ENCODE data around the gene AP3S2. TPM values are rescaled to one million over a fixed set of nuclear protein-coding genes. Genes with fewer than 3 reads are reported as not detected.

Gene AP3S2
- total RNA-seq, 4 donors from 2014 or later, result 20.9 to 90.0 (median 72.6) TPM

DNA sequence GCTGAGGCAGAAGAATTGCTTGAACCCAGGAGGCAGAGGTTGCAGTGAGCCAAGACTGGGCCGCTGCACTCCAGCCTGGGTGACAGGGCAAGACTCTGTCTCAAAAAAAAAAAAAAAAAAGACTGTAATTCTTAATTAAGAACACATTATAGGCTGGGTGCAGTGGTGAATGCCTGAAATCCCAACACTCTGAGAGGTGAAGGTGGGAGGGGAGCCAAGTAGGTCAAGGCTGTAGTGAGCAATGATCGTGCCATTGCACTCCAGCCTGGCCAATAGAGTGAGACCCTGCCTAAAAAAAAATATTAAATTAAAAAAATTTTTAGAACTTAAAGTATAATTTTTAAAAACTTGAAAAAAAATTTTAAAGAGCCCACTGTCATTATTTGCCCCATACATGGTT, 32.4 kb upstream of the AP3S2 start:
- no peak overlapping the region for H3K4me3 ChIP-seq
- no peaks in the 10 kb centered on the region for H3K9me3 ChIP-seq
- H3K36me3 ChIP-seq, result no peaks in the 10 kb centered on the region
- in situ Hi-C loops (cut with MboI; ENCODE audit: low pct_ligation_motif_present in 1 of 4, low pct_unique_long_range_greater_than_20kb in 1 of 4, low sequenced_read_pairs in 3 of 4) (no loop called here), intact Hi-C loops (cut with DNase I; ENCODE audit: low total_unique reads) (no loop called here)
- no peak overlapping the region for H3K27ac ChIP-seq
- 61 to 80% methylated on average over 2 of the region's 2 CpGs for WGBS, 2 donors (ENCODE audit: low coverage in 1 of 2)
- no peaks in the 10 kb centered on the region for H3K27me3 ChIP-seq
- DNase-seq, result no peak
- no peaks in the 10 kb centered on the region for H3K4me1 ChIP-seq
- TF ChIP-seq EP300 (IDR thresholded peaks at IDR 0.05; ENCODE audit: low read depth) (no peak), POLR2A (IDR thresholded peaks at IDR 0.05) (no peak), POLR2AphosphoS5 (IDR thresholded peaks at IDR 0.05) (no peak)
- TF ChIP-seq, protein P1, sequence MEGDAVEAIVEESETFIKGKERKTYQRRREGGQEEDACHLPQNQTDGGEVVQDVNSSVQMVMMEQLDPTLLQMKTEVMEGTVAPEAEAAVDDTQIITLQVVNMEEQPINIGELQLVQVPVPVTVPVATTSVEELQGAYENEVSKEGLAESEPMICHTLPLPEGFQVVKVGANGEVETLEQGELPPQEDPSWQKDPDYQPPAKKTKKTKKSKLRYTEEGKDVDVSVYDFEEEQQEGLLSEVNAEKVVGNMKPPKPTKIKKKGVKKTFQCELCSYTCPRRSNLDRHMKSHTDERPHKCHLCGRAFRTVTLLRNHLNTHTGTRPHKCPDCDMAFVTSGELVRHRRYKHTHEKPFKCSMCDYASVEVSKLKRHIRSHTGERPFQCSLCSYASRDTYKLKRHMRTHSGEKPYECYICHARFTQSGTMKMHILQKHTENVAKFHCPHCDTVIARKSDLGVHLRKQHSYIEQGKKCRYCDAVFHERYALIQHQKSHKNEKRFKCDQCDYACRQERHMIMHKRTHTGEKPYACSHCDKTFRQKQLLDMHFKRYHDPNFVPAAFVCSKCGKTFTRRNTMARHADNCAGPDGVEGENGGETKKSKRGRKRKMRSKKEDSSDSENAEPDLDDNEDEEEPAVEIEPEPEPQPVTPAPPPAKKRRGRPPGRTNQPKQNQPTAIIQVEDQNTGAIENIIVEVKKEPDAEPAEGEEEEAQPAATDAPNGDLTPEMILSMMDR (IDR thresholded peaks at IDR 0.05), result no peak

DNA sequence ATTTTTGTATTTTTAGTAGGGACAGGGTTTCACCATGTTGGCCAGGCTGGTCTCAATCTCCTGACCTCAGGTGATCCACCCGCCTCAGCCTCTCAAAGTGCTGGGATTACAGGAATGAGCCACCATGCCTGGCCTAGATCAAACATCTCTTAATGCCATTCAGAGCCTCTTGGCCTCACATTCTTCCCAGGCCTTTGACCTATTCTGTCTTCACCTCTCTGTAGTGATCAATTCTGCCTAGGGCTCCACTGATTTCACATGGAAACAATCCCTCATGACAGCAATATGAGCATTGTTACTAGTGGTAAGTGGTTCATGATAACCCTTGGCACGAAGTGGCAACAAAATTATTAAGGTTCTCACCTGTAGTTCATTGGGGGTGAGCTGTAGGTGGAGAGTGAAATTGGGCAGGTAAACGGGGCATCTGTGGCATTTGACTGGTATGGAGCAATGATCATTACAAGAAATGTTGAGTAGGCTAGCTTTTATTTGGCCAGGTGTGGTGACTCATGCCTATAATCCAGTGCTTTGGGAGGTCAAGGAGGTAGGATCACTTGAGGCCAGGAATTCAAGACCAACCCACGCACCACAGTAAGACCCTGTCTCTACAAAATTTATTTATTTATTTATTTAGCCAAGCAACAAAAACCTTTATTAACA, 23.8 kb upstream of the AP3S2 start:
- DNase-seq, result no peak
- in situ Hi-C loops (cut with MboI; ENCODE audit: low pct_ligation_motif_present in 1 of 4, low pct_unique_long_range_greater_than_20kb in 1 of 4, low sequenced_read_pairs in 3 of 4) (no loop called here), intact Hi-C loops (cut with DNase I; ENCODE audit: low total_unique reads) (no loop called here)
- WGBS, 2 donors (ENCODE audit: low coverage in 1 of 2), result 29 to 60% methylated on average over 1 to 4 of the region's 4 CpGs
- Histone ChIP-seq H3K4me3 (no peak overlapping the region), H3K9me3 (no peaks in the 10 kb centered on the region), H3K4me1 (peaks cover 0 to 14% (median 2%) of the 10 kb centered on the region in 4 donors), H3K27me3 (no peaks in the 10 kb centered on the region), H3K27ac (no peak overlapping the region), H3K36me3 (no peaks in the 10 kb centered on the region)
- no peak for TF ChIP-seq POLR2A (IDR thresholded peaks at IDR 0.05)
- TF ChIP-seq POLR2AphosphoS5 (IDR thresholded peaks at IDR 0.05), result no peak
- TF ChIP-seq, protein P1 (IDR thresholded peaks at IDR 0.05), result no peak
- TF ChIP-seq EP300 (IDR thresholded peaks at IDR 0.05; ENCODE audit: low read depth), result no peak

DNA sequence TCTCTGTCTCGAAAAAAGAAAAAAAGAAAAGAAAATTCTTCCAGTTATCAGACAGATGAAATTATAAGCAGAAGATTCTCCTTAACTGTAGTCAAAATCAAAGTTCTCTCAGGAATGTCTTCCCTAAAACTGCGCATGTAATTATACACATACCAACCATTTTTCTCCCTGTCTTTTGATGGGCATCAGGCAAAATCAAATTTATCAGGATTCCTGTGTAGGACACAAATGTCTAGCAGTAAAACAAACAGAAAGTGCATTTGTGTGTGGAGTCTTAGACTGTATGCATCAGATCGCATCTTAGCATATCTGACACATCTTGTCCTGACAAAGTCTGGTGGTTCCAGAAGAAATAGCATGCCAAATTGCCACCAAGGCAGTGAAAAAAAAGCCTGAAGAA, 22.9 kb upstream of the AP3S2 start:
- no peaks in the 10 kb centered on the region for H3K9me3 ChIP-seq
- H3K4me3 ChIP-seq, result no peak overlapping the region
- no peak for TF ChIP-seq POLR2A (IDR thresholded peaks at IDR 0.05)
- no peak for TF ChIP-seq EP300 (IDR thresholded peaks at IDR 0.05; ENCODE audit: low read depth)
- no peak for TF ChIP-seq POLR2AphosphoS5 (IDR thresholded peaks at IDR 0.05)
- TF ChIP-seq, protein P1 (IDR thresholded peaks at IDR 0.05), result no peak
- H3K4me1 ChIP-seq, result peaks cover 3 to 18% (median 5%) of the 10 kb centered on the region in 4 donors
- 78 to 95% methylated on average over 2 to 3 of the region's 3 CpGs for WGBS, 2 donors (ENCODE audit: low coverage in 1 of 2)
- in situ Hi-C loops (cut with MboI; ENCODE audit: low pct_ligation_motif_present in 1 of 4, low pct_unique_long_range_greater_than_20kb in 1 of 4, low sequenced_read_pairs in 3 of 4) (no loop called here), intact Hi-C loops (cut with DNase I; ENCODE audit: low total_unique reads) (no loop called here)
- no peaks in the 10 kb centered on the region for H3K36me3 ChIP-seq
- H3K27me3 ChIP-seq, result no peaks in the 10 kb centered on the region
- no peak for DNase-seq
- no peak overlapping the region for H3K27ac ChIP-seq

DNA sequence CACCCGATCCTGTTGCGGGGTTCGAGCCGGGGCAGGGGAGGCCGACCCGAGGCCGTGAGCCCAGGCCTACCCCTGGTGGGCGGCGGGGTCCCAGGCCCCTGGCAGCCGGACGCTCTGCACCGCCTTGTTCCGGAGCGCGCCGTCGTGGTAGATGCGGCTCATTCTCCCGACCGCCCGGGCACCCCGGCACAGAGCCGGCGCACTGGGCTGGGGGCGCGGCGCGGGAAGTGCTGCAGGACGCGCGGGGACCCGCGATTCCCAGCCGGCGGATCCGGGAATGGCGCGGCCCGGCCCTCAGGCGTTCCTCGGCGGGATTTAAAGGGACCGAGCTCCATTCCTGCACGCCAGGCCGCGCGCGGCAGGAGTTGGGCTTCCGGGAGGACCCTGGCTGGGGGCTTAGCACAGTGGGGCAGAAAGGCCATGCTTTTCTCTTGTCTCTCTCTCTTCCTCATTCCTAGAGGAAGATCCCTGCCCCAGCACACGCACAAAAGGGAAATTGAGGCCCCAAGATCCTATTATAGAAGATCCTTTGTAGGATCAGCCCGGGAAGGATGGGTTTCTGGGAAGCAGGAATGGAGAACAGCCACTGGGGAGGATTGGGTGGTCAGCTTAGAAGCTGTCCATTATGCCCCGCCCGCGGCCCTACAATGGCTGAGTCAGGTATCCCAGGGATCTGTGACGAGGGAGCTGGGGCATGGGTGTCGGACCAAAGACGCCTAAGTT, 19.0 kb upstream of the AP3S2 start, which contains the start of gene ARPIN:
Gene ARPIN, minus strand, starts transcription at position 279 of the 723 bp plus-strand sequence. Its CDS starts 117 bp downstream, at position 162.
- peak within 1 kb of the TSS; percentile 49 to 88 (median 74) for H3K4me3 ChIP-seq
- WGBS, 2 donors (ENCODE audit: low coverage in 1 of 2), result 7% methylated on average over 40 of the region's 57 CpGs; no CpG with 5 or more reads in 1 of the 2 donors
- peaks cover 8 to 27% (median 11%) of the 10 kb centered on the region in 4 donors for H3K4me1 ChIP-seq
- TF ChIP-seq POLR2AphosphoS5 (IDR thresholded peaks at IDR 0.05) (peak in 2 of 3 donors; percentile 4 to 41), POLR2A (IDR thresholded peaks at IDR 0.05) (no peak)
- TF ChIP-seq, protein P1 (IDR thresholded peaks at IDR 0.05), result peak in 1 of 5 experiments; percentile 24
- peak within 1 kb of the TSS; percentile 92 to 93 (median 93) for H3K27ac ChIP-seq
- H3K27me3 ChIP-seq, result no peaks in the 10 kb centered on the region
- intact Hi-C loops (cut with DNase I; ENCODE audit: low total_unique reads), result loop anchor here (5.0 kb wide), 2 partner anchors 89 to 144 kb away; partner anchors contain the start of gene ZNF710
- H3K9me3 ChIP-seq, result no peaks in the 10 kb centered on the region
- peaks cover 0 to 3% (median 0%) of the 10 kb centered on the region in 4 donors for H3K36me3 ChIP-seq
- peak; percentile 62 for DNase-seq
- in situ Hi-C loops (cut with MboI; ENCODE audit: low pct_ligation_motif_present in 1 of 4, low pct_unique_long_range_greater_than_20kb in 1 of 4, low sequenced_read_pairs in 3 of 4), result no loop called here

Measured in transverse colon (tissue), 4 donors.